IPS-NIHi7 (cell line): ENCODE data around the gene MYO15A.
"Not testable (repeated sequence)": the region's sequence is repeated elsewhere in the genome, so short reads cannot be mapped to it uniquely, and the experiment has no call there.

Experiments
- DNase-seq: peaks from one replicate; pipeline ENCODE4 v3.0.0; 2012; ENCODE audit warnings: mixed read lengths; ENCODE audit errors: extremely low spot score

The MYO15A gene

DNA sequence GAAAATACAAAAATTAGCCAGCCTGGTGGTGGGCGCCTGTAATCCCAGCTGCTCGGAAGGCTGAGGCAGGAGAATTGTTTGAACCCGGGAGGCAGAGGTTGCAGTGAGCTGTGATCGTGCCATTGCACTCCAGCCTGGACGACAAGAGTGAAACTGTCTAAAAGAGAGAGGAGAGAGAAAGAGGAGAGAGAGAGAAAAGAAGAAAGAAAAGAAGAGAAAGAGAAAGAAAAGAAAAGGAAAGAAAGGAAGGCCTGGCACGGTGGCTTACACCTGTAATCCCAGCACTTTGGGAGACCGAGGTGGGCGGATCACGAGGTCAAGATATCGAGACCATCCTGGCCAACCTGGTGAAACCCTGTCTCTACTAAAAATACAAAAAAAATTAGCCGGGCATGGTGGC, 108.3 kb downstream of the MYO15A start:
- not testable (repeated sequence) for DNase-seq

DNA sequence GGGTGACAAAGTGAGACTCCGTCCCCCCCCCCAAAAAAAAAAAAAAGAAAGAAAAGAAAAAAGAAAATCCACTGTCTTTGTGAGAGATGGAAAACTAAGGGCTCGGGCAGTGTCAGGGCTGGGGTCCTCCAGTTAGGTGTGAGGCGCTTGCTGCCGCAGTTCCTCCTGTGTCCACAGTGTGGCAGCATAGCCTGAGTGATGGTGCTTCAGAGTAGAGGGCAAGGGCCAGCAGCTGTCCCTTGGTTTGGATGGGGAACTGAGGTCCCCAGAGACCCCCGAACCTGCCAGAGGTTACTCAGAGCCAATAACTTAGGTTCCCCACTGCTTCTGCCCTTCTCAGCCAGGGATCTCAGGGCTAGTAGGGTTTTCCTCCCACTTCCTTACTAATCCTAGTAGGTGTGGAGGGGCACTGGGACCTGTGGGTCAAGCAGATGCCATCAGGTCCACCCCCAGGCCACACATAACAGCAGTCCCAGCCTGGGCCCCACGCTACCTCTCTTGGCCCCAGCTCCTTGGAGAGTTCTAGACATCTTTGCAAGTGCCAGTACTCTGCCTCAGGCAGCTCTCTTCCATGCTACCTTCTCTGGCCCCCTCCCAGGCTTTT, 109.0 kb downstream of the MYO15A start:
- peak; percentile 95 for DNase-seq

DNA sequence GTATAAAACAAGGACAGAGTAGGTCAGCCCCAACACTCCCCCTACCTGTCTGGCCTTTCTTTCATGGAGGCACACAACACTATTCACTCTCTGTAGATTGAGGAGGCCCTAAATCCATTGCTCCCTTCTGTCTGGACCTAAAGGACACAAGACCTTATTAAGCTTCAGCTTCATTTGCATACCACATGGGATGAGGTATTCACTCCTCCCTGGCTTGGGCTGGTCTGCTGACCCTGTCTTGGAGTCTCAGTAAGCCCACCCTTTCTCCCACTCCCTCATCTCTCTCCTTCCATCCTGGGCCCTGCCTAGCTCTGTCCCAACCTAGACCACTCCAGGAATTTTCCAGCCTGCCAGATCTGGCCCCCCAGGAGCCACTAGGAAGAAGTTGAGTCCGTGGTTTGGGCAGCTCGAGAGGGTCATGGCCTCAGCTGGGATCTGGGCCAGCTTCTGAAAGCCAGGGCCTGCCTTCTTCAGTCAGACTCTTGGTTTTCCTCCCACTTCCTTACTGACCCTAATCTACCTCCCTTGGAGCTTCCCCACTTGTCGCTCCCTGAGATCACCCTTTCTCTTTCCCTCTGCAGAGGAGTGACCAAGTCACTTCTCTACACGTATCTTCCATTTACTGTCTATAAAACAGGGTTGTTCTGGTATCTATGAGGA, 110.3 kb downstream of the MYO15A start:
- no peak for DNase-seq

DNA sequence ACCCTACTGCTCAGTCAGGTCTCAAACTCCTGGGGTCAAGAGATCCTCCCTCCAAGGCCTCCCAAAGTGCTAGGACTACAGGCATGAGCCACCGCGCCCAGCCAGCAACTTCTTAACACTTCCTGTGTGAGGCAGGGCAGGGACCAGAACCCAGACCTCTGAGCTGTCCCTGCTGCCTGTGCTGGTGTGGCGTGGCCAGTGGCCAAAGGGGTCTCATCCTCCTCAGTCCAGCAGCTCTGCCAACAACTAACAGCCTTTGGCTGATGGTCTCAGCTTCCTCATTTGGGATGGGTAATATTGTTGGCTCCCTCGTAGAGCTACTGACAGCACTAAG, 115.5 kb downstream of the MYO15A start:
- no peak for DNase-seq

DNA sequence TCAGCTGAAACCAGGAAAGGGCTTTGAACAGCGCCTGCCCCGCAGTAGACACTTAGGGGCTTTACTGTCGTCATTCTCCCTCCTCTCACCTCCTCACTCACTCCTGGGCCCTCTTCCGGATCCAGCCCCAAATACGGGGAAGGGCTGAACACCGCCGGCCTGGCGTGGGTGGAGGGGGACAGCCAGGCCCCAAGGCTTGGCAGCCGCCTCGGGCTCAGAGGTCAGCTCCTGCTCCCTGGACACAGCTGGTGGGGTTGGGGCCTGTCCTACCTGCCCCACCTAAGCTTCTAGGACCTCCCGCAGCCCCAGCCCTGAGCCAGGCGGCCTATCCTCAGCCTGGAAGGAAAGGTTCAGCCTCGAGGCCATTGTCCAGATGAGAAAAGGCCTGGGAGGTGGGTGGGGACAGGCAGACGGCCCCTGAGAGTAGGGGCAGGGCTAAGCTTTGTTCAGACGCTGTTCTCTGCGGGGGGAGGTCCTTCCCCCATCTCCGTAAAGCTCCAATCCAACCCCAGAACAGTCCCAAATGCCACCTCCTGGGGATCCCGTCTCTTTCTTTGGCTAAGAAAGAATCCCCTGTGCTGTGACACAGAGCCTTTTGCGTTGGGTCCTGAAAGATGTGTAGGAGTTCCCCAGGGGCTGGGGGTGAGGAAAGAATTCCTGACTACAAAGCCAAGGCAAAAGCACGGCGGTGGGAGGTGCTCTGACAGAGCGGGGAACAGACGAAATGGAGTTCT, 116.0 kb downstream of the MYO15A start:
- peak; percentile 83 for DNase-seq

DNA sequence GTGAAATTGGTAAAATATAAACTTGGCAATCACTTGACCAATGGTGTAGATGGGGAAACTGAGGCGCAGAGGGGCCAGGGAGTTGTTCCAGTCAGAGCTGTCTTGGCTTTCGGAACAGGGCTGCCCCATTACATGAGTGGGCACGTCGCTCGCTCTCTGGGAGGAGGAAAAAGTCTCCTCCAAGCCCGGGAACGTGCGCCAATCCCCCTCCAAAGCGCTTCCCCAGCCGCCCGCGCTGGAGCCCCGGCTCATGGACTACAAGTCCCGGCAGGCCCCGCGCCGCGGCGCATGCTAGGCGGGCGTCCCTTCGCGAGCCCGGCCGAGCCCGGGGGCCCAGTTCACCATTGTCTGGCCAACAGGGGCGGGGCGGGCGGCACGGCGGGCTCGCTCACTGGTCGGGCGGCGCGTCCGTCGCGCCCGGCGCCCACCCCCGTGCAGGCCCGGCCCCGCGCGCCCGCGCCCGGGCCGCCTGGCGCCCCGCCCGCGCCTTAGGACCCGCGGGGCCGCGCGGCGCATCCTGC, 116.6 kb downstream of the MYO15A start, which contains the start of gene LLGL1:
LLGL1 (plus strand) TSS at position 515 of the 521 bp plus-strand sequence. CDS start 48 bp downstream, outside the sequence.
- peak; percentile 98 for DNase-seq

DNA sequence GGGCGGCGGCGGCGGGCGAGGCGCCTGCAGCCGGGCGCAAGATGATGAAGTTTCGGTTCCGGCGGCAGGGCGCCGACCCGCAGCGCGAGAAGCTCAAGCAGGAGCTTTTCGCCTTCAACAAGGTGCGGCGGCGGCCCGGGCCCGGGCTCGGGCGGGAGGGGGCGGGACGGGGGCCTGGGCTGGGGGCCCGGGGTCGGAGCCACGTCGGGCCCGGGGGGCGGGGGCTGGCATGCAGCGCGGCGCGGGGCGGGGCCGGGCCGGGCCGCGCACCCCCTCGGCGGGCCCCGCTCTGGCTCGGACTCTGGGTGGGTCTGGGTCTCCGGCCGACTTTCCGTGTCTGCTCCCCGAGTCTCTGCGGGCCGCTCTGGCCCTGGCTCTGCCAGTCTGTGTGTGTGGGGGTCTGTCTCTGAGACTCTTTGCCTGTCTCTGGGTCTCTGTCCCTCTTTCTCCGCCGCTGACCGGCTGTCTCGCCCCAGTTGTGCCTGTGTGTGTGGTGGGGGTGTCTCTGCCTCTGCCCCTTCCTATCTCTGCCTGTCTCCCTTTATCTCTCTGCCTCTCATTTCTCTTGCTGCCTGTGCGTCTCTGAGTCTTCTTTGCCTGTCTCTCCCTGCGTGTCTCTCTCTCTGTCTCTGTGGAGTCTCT, 117.2 kb downstream of the MYO15A start:
- no peak for DNase-seq

DNA sequence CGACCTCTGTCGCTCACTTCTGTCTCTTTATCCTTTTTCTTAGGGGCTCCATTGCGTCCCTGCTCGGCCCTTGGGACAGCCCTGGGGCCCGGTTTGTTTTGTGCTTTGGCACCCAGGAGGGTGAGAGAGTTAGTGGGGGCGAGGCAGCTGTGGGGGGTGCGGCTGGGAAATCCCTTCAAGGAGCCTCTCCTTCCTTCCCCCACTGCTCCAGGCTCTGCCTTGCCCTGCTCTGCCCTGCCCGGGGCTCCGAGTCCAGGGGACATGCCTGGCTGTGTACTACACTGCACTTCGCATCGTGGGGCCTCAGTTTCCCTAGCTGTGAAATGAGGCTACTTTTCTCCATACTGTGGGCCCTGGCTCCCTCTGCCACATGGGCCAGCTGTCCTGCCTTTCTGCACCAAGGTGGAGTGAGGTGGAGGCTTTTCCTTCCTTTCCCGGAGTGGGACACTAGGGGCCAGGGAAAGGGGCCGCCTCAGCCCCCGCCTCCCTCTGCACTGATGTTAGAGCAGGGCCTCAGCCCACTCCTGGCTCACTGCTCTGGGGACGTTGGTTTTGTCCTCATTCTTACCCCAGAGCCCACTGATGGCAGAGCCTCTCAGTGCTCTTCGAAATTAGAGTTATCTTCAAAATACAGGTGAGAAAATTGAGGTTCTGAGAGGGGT, 117.9 kb downstream of the MYO15A start:
- DNase-seq = no peak

DNA sequence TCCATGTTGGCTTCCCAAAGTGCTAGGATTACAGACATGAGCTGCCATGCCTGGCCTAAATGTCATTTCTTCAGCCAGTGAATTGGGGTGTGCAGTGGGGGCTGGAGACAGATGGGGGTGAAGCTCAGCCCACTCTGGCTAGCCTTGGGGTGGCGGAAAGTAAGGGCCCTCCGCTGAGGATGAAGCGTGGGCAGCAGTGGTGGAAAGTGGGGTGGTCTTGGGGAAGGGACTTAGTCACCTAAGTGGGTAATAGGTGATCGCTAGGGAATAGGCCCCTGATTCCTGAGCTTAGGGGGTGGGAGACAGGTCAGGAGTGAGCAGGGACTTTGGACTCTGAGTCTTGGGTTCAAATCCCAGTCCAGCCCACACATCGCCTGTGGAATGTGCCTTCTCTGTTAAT, 119.1 kb downstream of the MYO15A start:
- DNase-seq = no peak

DNA sequence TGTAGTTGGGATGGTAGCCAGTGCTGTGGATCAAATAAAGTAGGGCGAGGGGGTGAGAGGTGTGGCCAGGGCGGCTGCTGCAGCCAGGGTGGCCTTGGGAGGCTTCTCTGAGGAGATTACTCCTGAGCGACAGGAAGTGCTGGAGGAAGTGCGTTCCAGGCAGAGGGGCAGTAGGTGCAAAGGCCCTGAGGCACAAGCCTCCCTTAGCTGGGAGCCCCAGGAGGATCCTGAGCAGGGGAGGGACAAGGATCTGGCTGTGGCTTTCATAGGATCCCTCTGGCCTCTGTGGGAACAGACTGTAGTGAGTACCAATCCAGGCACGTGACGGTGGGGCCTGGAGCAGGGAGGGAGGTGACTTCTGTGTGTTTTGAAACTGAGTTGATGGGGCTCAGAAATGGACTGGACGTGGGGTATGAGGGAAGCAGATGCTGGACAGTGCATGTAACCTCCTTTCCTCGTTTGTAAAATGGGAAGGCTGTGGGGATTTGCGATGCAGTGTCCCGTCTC, 119.7 kb downstream of the MYO15A start:
- DNase-seq = no peak

DNA sequence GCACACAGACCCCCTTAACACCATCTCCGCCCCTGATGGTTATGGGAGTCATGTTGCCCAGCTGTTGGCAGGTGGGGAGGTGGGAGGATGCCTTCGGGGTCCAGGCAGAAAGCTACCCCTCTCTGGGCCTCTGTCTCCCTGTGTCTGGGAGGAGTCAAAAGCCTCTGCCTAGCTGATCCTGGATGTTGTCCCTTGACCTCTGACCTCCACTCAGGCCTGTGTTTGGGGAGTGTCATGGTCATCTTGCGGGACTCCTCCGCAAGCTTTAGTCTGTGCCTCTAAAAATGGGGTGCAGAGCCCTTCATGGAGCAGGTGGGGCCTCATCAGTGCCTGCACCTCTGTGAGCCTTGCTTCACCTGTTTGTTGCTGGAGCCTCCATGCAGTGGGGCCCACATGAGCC, 120.7 kb downstream of the MYO15A start:
- DNase-seq = no peak
